Measurements from ENCODE around the gene PRKCG. TPM values are rescaled to one million over a fixed set of nuclear protein-coding genes. Genes with fewer than 3 reads are reported as not detected.

PRKCG gene
- total RNA-seq (2021; fragmentation: NEBNext Ultra II Directional; extraction: Animal tissue kit (Norgen Biotek cat#: 25700)) (10.6 and 12.4 TPM in 2 replicates), polyA plus RNA-seq (2011; rRNA removed) (6.1 and 14.0 TPM in 2 replicates), polyA minus RNA-seq (2011; rRNA and poly(A)+ RNA removed) (5.0 and 6.9 TPM in 2 replicates)
- polyA plus RNA-seq (2011; cell fraction: cytosol; rRNA removed) = 8.1 TPM
- polyA plus RNA-seq (2011; cell fraction: nucleus; rRNA removed) = 50.1 TPM
- polyA plus RNA-seq (2012, experiment 1 of 2) = 8.6 to 16.1 TPM (median 13.9 TPM) in 4 replicates
- 7.2 TPM for polyA plus RNA-seq (2012, experiment 2 of 2)
- 11.2 TPM for polyA plus RNA-seq (2013, experiment 1 of 2)
- polyA plus RNA-seq (2013, experiment 2 of 2) = 8.9 TPM
- 8.4 TPM for polyA minus RNA-seq (2011; cell fraction: cytosol; rRNA and poly(A)+ RNA removed)
- 17.3 TPM for polyA minus RNA-seq (2011; cell fraction: nucleus; rRNA and poly(A)+ RNA removed)
- long read RNA-seq, experiment 1, partial matches to known transcripts = 7 of 10 reads
- long read RNA-seq, experiment 1, other reads (novel, unspliced or antisense) = 3 of 10 reads
- long read RNA-seq, experiment 2, partial matches to known transcripts = 0 of 2 reads
- long read RNA-seq, experiment 2, other reads (novel, unspliced or antisense) = 2 of 2 reads

- Histone ChIP-seq H3K79me1 (ENCODE audit: low read depth, low read length) (no peaks in the 10 kb centered on the region), H2BK12ac (ENCODE audit: low read depth, low read length) (peak within 1 kb of the TSS; percentile 92), H3K4ac (replicated peaks; ENCODE audit: insufficient read length, low read depth, low read length) (peak within 1 kb of the TSS; percentile 88), H3K18ac (ENCODE audit: extremely low read depth, low read length) (peak within 1 kb of the TSS; percentile 83), H2BK5ac (ENCODE audit: low read depth, low read length) (peak within 1 kb of the TSS; percentile 85; the same call in 1 of the 2 replicates), H3K14ac (ENCODE audit: insufficient read length) (no peak within 1 kb of the TSS), H3K9me3 (ENCODE audit: insufficient read depth in 2 of 2, low read depth in 1 of 2, low read length in 1 of 2) (no peaks in the 10 kb centered on the region), H4K91ac (replicated peaks; ENCODE audit: insufficient read length, low read length) (peak within 1 kb of the TSS; percentile 81), H4K20me1 (replicated peaks in 1 of 2; ENCODE audit: control insufficient read depth in 1 of 2, insufficient read depth in 2 of 2, low read length in 2 of 2) (no peaks in the 10 kb centered on the region), H3K9ac (replicated peaks in 1 of 4; ENCODE audit: extremely low read depth in 1 of 4, low read depth in 3 of 4, low read length in 3 of 4) (peak within 1 kb of the TSS in 2 of 4 experiments; percentile 20 to 70; a peak in 1 of 7 replicates), H2AK5ac (ENCODE audit: low read depth, low read length) (no peak within 1 kb of the TSS), H3K36me3 (ENCODE audit: control insufficient read depth in 2 of 4, insufficient read depth in 4 of 4, low read length in 3 of 4) (no peaks in the 10 kb centered on the region; a peak in 1 of 8 replicates), H3K4me2 (ENCODE audit: insufficient read depth in 1 of 2, low read depth in 2 of 2, low read length in 2 of 2) (peak within 1 kb of the TSS; percentile 98 to 100), H2BK15ac (ENCODE audit: low read length) (peak within 1 kb of the TSS; percentile 81), H3K4me1 (replicated peaks in 1 of 4; ENCODE audit: control insufficient read depth in 3 of 4, insufficient read depth in 4 of 4, low read length in 3 of 4) (peaks cover 3 to 27% (median 8%) of the 10 kb centered on the region in 4 experiments), H4K5ac (ENCODE audit: insufficient read length, low read depth, low read length) (peak within 1 kb of the TSS; percentile 23), H3K27ac (ENCODE audit: low read depth, low read length) (no peak within 1 kb of the TSS), H3K23ac (ENCODE audit: insufficient read length) (no peak within 1 kb of the TSS), H3K23me2 (ENCODE audit: low read depth, low read length) (peaks cover 24% of the 10 kb centered on the region), H2AFZ (ENCODE audit: low read length) (0 out of 2 replicates have a peak within 1 kb of the TSS, but pooled peaks have one; percentile 17), H3K27me3 (replicated peaks in 1 of 4; ENCODE audit: control insufficient read depth in 3 of 4, extremely low read depth in 1 of 4, insufficient read depth in 3 of 4, low read length in 3 of 4) (peaks cover 0 to 11% (median 3%) of the 10 kb centered on the region in 4 experiments; a peak in 4 of 7 replicates), H3K4me3 (ENCODE audit: extremely low read depth in 1 of 4, insufficient read depth in 2 of 4, low read depth in 3 of 4, low read length in 4 of 4) (peak within 1 kb of the TSS; percentile 48 to 77 (median 54)), H2BK120ac (replicated peaks; ENCODE audit: low read depth, low read length) (no peak within 1 kb of the TSS), H3K79me2 (ENCODE audit: control insufficient read depth in 1 of 2, insufficient read depth in 2 of 2, low read length in 2 of 2) (no peaks in the 10 kb centered on the region), H3K56ac (replicated peaks; ENCODE audit: insufficient read length, low read depth, low read length) (peak within 1 kb of the TSS; percentile 65), H2BK20ac (ENCODE audit: low read length) (0 out of 2 replicates have a peak within 1 kb of the TSS, but pooled peaks have one; percentile 61), H4K8ac (ENCODE audit: extremely low read depth, insufficient read depth, low read length) (peak within 1 kb of the TSS; percentile 64; the same call in 1 of the 2 replicates)
- ChIA-PET POLR2A (ENCODE audit: partially characterized antibody) (interaction anchor here (0.8 to 4.7 kb wide), 8 partner anchors 9 to 95 kb away, joined by 3 to 61 read pairs (median 4); partner anchors contain the start of gene MYADM), CTCF (ENCODE audit: partially characterized antibody) (interaction anchor here (0.6 to 3.4 kb wide), 16 partner anchors 10 to 237 kb away, joined by 3 to 18 read pairs (median 4); partner anchors contain the start of gene MYADM)
- FAIRE-seq (peak; percentile 58), DNase-seq (ENCODE audit: low read depth in 1 of 2, low spot score in 2 of 2) (peak in 1 of 2 experiments; percentile 89)
- WGBS, 2 experiments (ENCODE audit: extremely low coverage in 1 of 2, insufficient coverage in 1 of 2, insufficient read length in 1 of 2, insufficient replicate concordance in 2 of 2, low coverage in 1 of 2, low lambda C conversion rate in 2 of 2, missing lambda C conversion rate in 1 of 2) = 1% methylated on average over 42 of the region's 49 CpGs; no CpG with 5 or more reads in 1 of the 2 experiments
- TF ChIP-seq CBX5 (IDR thresholded peaks at IDR 0.05; ENCODE audit: low read depth, low read length) = no peak
- TF ChIP-seq CBX8 (IDR thresholded peaks at IDR 0.05; ENCODE audit: borderline replicate concordance, low read depth, low read length) = no peak
- TF ChIP-seq KDM5A (IDR thresholded peaks at IDR 0.05; ENCODE audit: low read length) = no peak
- no peak for TF ChIP-seq SP4 (IDR thresholded peaks at IDR 0.05; ENCODE audit: low read length)
- no peak for TF ChIP-seq BRCA1 (IDR thresholded peaks at IDR 0.05; ENCODE audit: low read depth, low read length)
- no peak for TF ChIP-seq MAFK (IDR thresholded peaks at IDR 0.05; ENCODE audit: low read depth, low read length)
- no peak for TF ChIP-seq HDAC6 (IDR thresholded peaks at IDR 0.05; ENCODE audit: low read depth, low read length)
- TF ChIP-seq ATF3 (IDR thresholded peaks at IDR 0.05; ENCODE audit: insufficient read depth, low read depth, low read length) = no peak
Observed at GRCh38 chr19:53881482-53882390, at the start of gene PRKCG. PRKCG (plus strand) TSS chr19:53882197; CDS start chr19:53882495, 298 bp downstream.
